Measurements from ENCODE around the gene CSNK1E. TPM values are rescaled to one million over a fixed set of nuclear protein-coding genes. Genes with fewer than 3 reads are reported as not detected.
A peak's percentile ranks its signal among the peaks of the same experiment; 100 is the strongest.

The CSNK1E gene
- total RNA-seq, 4 donors from 2014 or later: 67.9 to 102 (median 91.7) TPM

GRCh38 chr22:38353701-38354100, 36.5 kb upstream of the CSNK1E start:
- Histone ChIP-seq H3K4me3 (no peak overlapping the region), H3K27me3 (no peaks in the 10 kb centered on the region), H3K4me1 (peaks cover 5 to 12% (median 8%) of the 10 kb centered on the region in 4 donors), H3K36me3 (peaks cover 0 to 30% (median 15%) of the 10 kb centered on the region in 4 donors), H3K27ac (replicated peaks in 1 of 4) (no peak overlapping the region), H3K9me3 (no peaks in the 10 kb centered on the region)
- DNase-seq (ENCODE audit: extremely low spot score): peak; percentile 78
- intact Hi-C loops (cut with DNase I): loop anchor here (5.0 to 10.0 kb wide), 4 partner anchors 89 to 301 kb away; no protein-coding TSS in a partner anchor
- WGBS: 78% methylated on average over 6 of the region's 10 CpGs
- TF ChIP-seq EP300 (IDR thresholded peaks at IDR 0.05): no peak
- no peak for TF ChIP-seq POLR2AphosphoS5 (IDR thresholded peaks at IDR 0.05)
- no peak for TF ChIP-seq POLR2A (IDR thresholded peaks at IDR 0.05; ENCODE audit: low read depth)
- TF ChIP-seq, protein P1, sequence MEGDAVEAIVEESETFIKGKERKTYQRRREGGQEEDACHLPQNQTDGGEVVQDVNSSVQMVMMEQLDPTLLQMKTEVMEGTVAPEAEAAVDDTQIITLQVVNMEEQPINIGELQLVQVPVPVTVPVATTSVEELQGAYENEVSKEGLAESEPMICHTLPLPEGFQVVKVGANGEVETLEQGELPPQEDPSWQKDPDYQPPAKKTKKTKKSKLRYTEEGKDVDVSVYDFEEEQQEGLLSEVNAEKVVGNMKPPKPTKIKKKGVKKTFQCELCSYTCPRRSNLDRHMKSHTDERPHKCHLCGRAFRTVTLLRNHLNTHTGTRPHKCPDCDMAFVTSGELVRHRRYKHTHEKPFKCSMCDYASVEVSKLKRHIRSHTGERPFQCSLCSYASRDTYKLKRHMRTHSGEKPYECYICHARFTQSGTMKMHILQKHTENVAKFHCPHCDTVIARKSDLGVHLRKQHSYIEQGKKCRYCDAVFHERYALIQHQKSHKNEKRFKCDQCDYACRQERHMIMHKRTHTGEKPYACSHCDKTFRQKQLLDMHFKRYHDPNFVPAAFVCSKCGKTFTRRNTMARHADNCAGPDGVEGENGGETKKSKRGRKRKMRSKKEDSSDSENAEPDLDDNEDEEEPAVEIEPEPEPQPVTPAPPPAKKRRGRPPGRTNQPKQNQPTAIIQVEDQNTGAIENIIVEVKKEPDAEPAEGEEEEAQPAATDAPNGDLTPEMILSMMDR (IDR thresholded peaks at IDR 0.05): no peak

- no peak overlapping the region for H3K27ac ChIP-seq (replicated peaks in 1 of 4)
- WGBS: 21% methylated on average over 10 of the region's 33 CpGs
- peak; percentile 91 for DNase-seq (ENCODE audit: extremely low spot score)
Observed at GRCh38 chr22:38353142-38353629, 36.0 kb upstream of the CSNK1E start.

DNA sequence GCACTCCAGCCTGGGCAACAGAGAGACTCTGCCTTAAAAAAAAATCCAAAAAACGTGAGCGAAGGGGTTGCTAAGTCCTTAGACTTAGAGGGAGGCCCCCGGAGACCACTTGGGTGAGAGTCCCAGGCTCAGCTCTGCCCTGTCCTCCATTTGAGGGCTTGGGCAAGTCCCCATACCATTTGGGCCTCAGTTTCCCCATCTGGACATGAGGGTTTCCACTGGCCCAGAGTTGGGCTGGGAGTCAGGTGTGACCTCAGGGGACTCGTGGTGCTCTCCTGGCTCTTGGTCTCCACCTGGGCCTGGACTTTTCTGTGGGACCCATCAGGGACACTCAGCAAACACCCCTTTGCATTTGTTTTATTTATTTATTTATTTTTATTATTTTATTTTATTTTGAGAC, 35.2 kb upstream of the CSNK1E start:
- no peak overlapping the region for H3K4me3 ChIP-seq
- no peaks in the 10 kb centered on the region for H3K9me3 ChIP-seq
- peaks cover 0 to under 1% (median 0%) of the 10 kb centered on the region in 4 donors for H3K27me3 ChIP-seq
- no peak for TF ChIP-seq POLR2AphosphoS5 (IDR thresholded peaks at IDR 0.05)
- TF ChIP-seq, protein P1 (IDR thresholded peaks at IDR 0.05): no peak
- no peak for TF ChIP-seq EP300 (IDR thresholded peaks at IDR 0.05)
- TF ChIP-seq POLR2A (IDR thresholded peaks at IDR 0.05; ENCODE audit: low read depth): no peak
- no peak for DNase-seq (ENCODE audit: extremely low spot score)
- H3K36me3 ChIP-seq: peaks cover 0 to 26% (median 15%) of the 10 kb centered on the region in 4 donors
- H3K4me1 ChIP-seq: peaks cover 5 to 12% (median 8%) of the 10 kb centered on the region in 4 donors
- no peak overlapping the region for H3K27ac ChIP-seq (replicated peaks in 1 of 4)
- 82% methylated on average over 4 of the region's 4 CpGs for WGBS
- intact Hi-C loops (cut with DNase I): loop anchor here (5.0 to 10.0 kb wide), 4 partner anchors 88 to 300 kb away; no protein-coding TSS in a partner anchor

More at GRCh38 chr22:38353142-38353629, 36.0 kb upstream of the CSNK1E start:
- intact Hi-C loops (cut with DNase I): loop anchor here (5.0 to 10.0 kb wide), 4 partner anchors 88 to 301 kb away; no protein-coding TSS in a partner anchor
- peak overlapping the region in 1 of 4 donors; percentile 12 for H3K4me3 ChIP-seq
- no peak for TF ChIP-seq EP300 (IDR thresholded peaks at IDR 0.05)
- TF ChIP-seq, protein P1 (IDR thresholded peaks at IDR 0.05): peak in 2 of 3 experiments; percentile 99
- no peak for TF ChIP-seq POLR2A (IDR thresholded peaks at IDR 0.05; ENCODE audit: low read depth)
- TF ChIP-seq POLR2AphosphoS5 (IDR thresholded peaks at IDR 0.05): peak; percentile 39 to 63
- peaks cover 5 to 12% (median 8%) of the 10 kb centered on the region in 4 donors for H3K4me1 ChIP-seq
- peaks cover 0 to 30% (median 15%) of the 10 kb centered on the region in 4 donors for H3K36me3 ChIP-seq
- H3K27me3 ChIP-seq: no peaks in the 10 kb centered on the region
- H3K9me3 ChIP-seq: no peaks in the 10 kb centered on the region

GRCh38 chr22:38350444-38351359, 33.5 kb upstream of the CSNK1E start:
- H3K4me3 ChIP-seq: no peak overlapping the region
- intact Hi-C loops (cut with DNase I): loop anchor here (5.0 to 10.0 kb wide), 4 partner anchors 86 to 298 kb away; no protein-coding TSS in a partner anchor
- WGBS: 92% methylated on average over 8 of the region's 9 CpGs

More at GRCh38 chr22:38350444-38351359, 33.5 kb upstream of the CSNK1E start:
- Histone ChIP-seq H3K9me3 (no peaks in the 10 kb centered on the region), H3K27me3 (peaks cover 0 to 9% (median 0%) of the 10 kb centered on the region in 4 donors), H3K4me1 (peaks cover 5 to 12% (median 8%) of the 10 kb centered on the region in 4 donors), H3K36me3 (peaks cover 0 to 21% (median 11%) of the 10 kb centered on the region in 4 donors), H3K27ac (replicated peaks in 1 of 4) (no peak overlapping the region)
- peak; percentile 62 for DNase-seq (ENCODE audit: extremely low spot score)
- TF ChIP-seq EP300 (IDR thresholded peaks at IDR 0.05) (no peak), POLR2AphosphoS5 (IDR thresholded peaks at IDR 0.05) (no peak), POLR2A (IDR thresholded peaks at IDR 0.05; ENCODE audit: low read depth) (no peak)

Measured in esophagus muscularis mucosa (tissue), 4 donors.